HepG2 (cell line): ENCODE results near the gene RIF1.

Source experiments
- CTCF ChIP-seq: sonication (generic); formaldehyde crosslinking; IDR thresholded peaks from 2 replicates; pipeline ENCODE4 v1.5.0; 2020; ENCODE audit warnings: mild to moderate bottlenecking, missing genetic modification reagents, moderate library complexity
- DR1 ChIP-seq: sonication (generic); formaldehyde crosslinking; IDR thresholded peaks from 2 replicates; pipeline ENCODE4 v1.8.0; 2021; ENCODE audit warnings: mild to moderate bottlenecking, missing genetic modification reagents, inconsistent platforms
- GMEB1 ChIP-seq: sonication (generic); formaldehyde crosslinking; IDR thresholded peaks from 2 replicates; pipeline ENCODE4 v1.5.1; 2020; ENCODE audit warnings: missing genetic modification reagents, mild to moderate bottlenecking, borderline replicate concordance
- PCBP2 ChIP-seq: fragments of 200-400 bp; formaldehyde crosslinking; optimal IDR thresholded peaks from 2 replicates; pipeline ENCODE3; 2018; ENCODE audit warnings: low read length, low read depth; ENCODE audit not compliant: poor library complexity, severe bottlenecking
- ZNF232 ChIP-seq: sonication (generic); formaldehyde crosslinking; IDR thresholded peaks from 2 replicates; pipeline ENCODE4 v1.4.0; 2020; ENCODE audit warnings: missing genetic modification reagents, borderline replicate concordance
- ZNF274 ChIP-seq: sonication (generic); formaldehyde crosslinking; IDR thresholded peaks from 2 replicates; pipeline ENCODE4 v1.5.1; 2020; ENCODE audit warnings: mild to moderate bottlenecking, missing genetic modification reagents
- ZNF816 ChIP-seq: sonication (generic); formaldehyde crosslinking; IDR thresholded peaks from 2 replicates; pipeline ENCODE4 v1.8.0; 2022; ENCODE audit warnings: missing genetic modification reagents, mild to moderate bottlenecking, borderline replicate concordance

GRCh38 chr2:151470556-151470955 is 60.9 kb downstream of the RIF1 start:
- TF ChIP-seq ZNF232 (CRISPR knock-in tag) = no peak
- TF ChIP-seq CTCF (CRISPR knock-in tag) = no peak
- no peak for TF ChIP-seq ZNF816 (CRISPR knock-in tag)
- TF ChIP-seq GMEB1 (CRISPR knock-in tag) = no peak
- TF ChIP-seq PCBP2 = no peak
- TF ChIP-seq DR1 (CRISPR knock-in tag) = no peak
- TF ChIP-seq ZNF274 = no peak
